K562 (cell line): ENCODE measurements around the gene CYSRT1. TPM values are rescaled to one million over a fixed set of nuclear protein-coding genes. Genes with fewer than 3 reads are reported as not detected.

Experiments used
- CREB3L1 ChIP-seq: fragments of 450-650 bp; IDR thresholded peaks from 2 replicates; pipeline ENCODE4 v1.6.1; 2014; ENCODE audit warnings: low read depth, mild to moderate bottlenecking, moderate library complexity, borderline replicate concordance
- E2F1 ChIP-seq: sonication (generic); formaldehyde crosslinking; IDR thresholded peaks from 2 replicates; pipeline ENCODE4 v1.8.1; 2023; ENCODE audit warnings: mild to moderate bottlenecking, missing genetic modification reagents, moderate library complexity
- FOSL1 ChIP-seq: fragments of 200-800 bp; sonication (Bioruptor generic); conservative IDR thresholded peaks from 2 replicates; pipeline ENCODE4 v1.6.1; 2016; ENCODE audit warnings: missing genetic modification characterization, missing compliant biosample characterization
- HSF4 ChIP-seq: fragments of 250-450 bp; sonication (Bioruptor Pico); IDR thresholded peaks from 2 replicates; pipeline ENCODE4 v2.1.2; 2022; ENCODE audit warnings: mild to moderate bottlenecking, moderate library complexity, borderline replicate concordance
- MTA1 ChIP-seq: fragments of 450-650 bp; IDR thresholded peaks from 2 replicates; pipeline ENCODE4 v1.6.1; 2017; ENCODE audit warnings: borderline replicate concordance
- NCOA2 ChIP-seq, 2 experiments: fragments of 450-650 bp; IDR thresholded peaks; 2 replicates each; pipeline ENCODE4 v1.6.1; 2018; ENCODE audit warnings: mild to moderate bottlenecking in 2 of 2, moderate library complexity in 1 of 2; ENCODE audit not compliant: partially characterized antibody in 2 of 2
- PHF8 ChIP-seq: fragments of 200-600 bp; sonication (generic); IDR thresholded peaks from 2 replicates; pipeline ENCODE4 v1.6.1; 2012; ENCODE audit warnings: mixed run types, mild to moderate bottlenecking, inconsistent platforms, low read length, moderate library complexity, borderline replicate concordance
- PML ChIP-seq: IDR thresholded peaks from 2 replicates; pipeline ENCODE4 v1.6.1; 2012; ENCODE audit warnings: low read length, inconsistent platforms
- RERE ChIP-seq: sonication (generic); formaldehyde crosslinking; IDR thresholded peaks from 2 replicates; pipeline ENCODE4 v1.8.0; 2023; ENCODE audit warnings: missing genetic modification reagents, mild to moderate bottlenecking, borderline replicate concordance
- RUNX1 ChIP-seq: sonication (generic); IDR thresholded peaks from 2 replicates; pipeline ENCODE4 v1.6.1; 2016; ENCODE audit warnings: antibody characterized with exemption, low read depth
- TAF1 ChIP-seq: IDR thresholded peaks from 2 replicates; pipeline ENCODE4 v1.6.1; 2011; ENCODE audit warnings: mild to moderate bottlenecking, low read length, moderate library complexity; ENCODE audit not compliant: insufficient read depth, control insufficient read depth, severe bottlenecking; ENCODE audit errors: extremely low read depth
- ZNF583 ChIP-seq: fragments of 250-450 bp; sonication (Bioruptor Pico); IDR thresholded peaks from 2 replicates; pipeline ENCODE4 v1.4.0; 2020
- ZNF589 ChIP-seq: fragments of 200-800 bp; sonication (Bioruptor generic); IDR thresholded peaks from 2 replicates; pipeline ENCODE4 v1.6.1; 2016; ENCODE audit warnings: low read depth, missing genetic modification characterization, missing compliant biosample characterization
- ZNF717 ChIP-seq: fragments of 250-450 bp; sonication (Bioruptor Pico); IDR thresholded peaks from 2 replicates; pipeline ENCODE4 v1.5.0; 2021
- ZNF766 ChIP-seq: fragments of 200-800 bp; sonication (Bioruptor generic); conservative IDR thresholded peaks from 2 replicates; pipeline ENCODE4 v1.6.1; 2016; ENCODE audit warnings: missing genetic modification characterization, missing compliant biosample characterization
- polyA plus RNA-seq, 8 experiments: library from polyadenylated mRNA; depleted of rRNA in 4 of 8; stranded (reverse) in 5 of 8; unstranded in 3 of 8; fragments of >200 nt; fragmentation: Nextera tagmentation in 2 of 8; fragmentation: Illumina TruSeq in 1 of 8; extraction: Ambion mirVana in 2 of 8; extraction: Trizol in 1 of 8; gene quantifications; 2 replicates each; pipeline versions ENCODE4 v1.2.1 to v1.2.3, GENCODE V29; 2011 to 2014; ENCODE audit warnings: inconsistent platforms in 1 of 8, missing spikeins in 1 of 8
- total RNA-seq, 7 experiments: library from RNA; depleted of rRNA in 6 of 7; stranded (reverse); fragments of >200 nt in 6 of 7; fragmentation: Illumina TruSeq in 2 of 7; extraction: Trizol in 2 of 7; gene quantifications; 2 replicates each; pipeline versions ENCODE4 v1.2.1 to v1.2.3, GENCODE V29; 2011 to 2021; ENCODE audit warnings: low replicate concordance in 1 of 7
- TF ChIP-seq, protein P1 (sequence below), 3 experiments: IDR thresholded peaks in 2 of 3; conservative IDR thresholded peaks in 1 of 3; 2 replicates each; pipeline ENCODE4 v1.5.1; 2011 to 2012; ENCODE audit warnings: low read length in 3 of 3, mild to moderate bottlenecking in 3 of 3, control low read depth in 2 of 3, improper control_type of control experiment in 1 of 3, inconsistent platforms in 1 of 3, low read depth in 1 of 3, mixed read lengths in 1 of 3, moderate library complexity in 1 of 3; ENCODE audit not compliant: insufficient read depth in 2 of 3

Gene CYSRT1
- total and polyA plus RNA-seq, 9 of the 15 experiments (the other 6 are each of a cell fraction or from before 2014, with no cell fraction given) = 0.04 to 1.4 (median 0.42) TPM; not detected in 3

DNA sequence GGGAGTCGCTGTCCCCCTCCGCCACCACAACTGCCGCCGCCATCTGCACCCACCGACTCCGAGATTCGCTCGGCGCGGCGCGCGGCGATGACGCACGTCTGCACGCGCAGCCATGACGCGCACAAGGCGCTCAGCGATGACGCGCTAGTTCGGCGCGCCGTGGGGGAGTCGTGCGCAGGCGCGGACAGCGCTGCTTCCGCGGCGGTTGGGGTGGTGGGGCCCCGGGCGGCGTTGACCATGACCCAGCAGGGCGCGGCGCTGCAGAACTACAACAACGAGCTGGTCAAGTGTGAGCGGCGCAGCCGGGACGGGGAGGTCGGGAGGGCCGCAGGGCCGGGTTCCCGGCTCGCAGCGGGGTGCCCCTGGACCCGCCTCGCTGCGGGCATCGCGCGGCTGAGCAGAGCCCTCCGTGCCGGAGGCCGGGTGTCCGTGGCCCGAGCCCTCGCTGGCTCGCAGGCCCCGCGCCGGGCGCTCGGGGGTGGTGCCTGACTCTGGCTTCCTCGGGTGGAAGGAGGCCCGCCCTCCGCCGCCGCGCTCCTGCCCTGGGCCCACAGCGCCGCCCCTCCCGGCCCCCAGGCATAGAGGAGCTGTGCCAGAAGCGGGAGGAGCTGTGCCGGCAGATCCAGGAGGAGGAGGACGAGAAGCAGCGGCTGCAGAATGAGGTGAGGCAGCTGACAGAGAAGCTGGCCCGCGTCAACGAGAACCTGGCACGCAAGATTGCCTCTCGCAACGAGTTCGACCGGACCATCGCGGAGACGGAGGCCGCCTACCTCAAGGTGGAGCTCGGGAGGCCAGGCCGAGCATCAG is 36.3 kb upstream of the CYSRT1 start, which contains the start of the genes ANAPC2 and SSNA1 (continued):
- no peak for TF ChIP-seq ZNF717
- TF ChIP-seq CREB3L1 = peak; percentile 77; the same call in 1 of the 2 replicates
- no peak for TF ChIP-seq ZNF589 (CRISPR knock-in tag)
- TF ChIP-seq PHF8 = peak; percentile 91; the same call in 1 of the 2 replicates
- TF ChIP-seq ZNF766 (CRISPR knock-in tag) = peak; percentile 70
- no peak for TF ChIP-seq HSF4
- no peak for TF ChIP-seq ZNF583 (CRISPR knock-in tag)
- TF ChIP-seq NCOA2 (IDR thresholded peaks at IDR 0.05; ENCODE audit: partially characterized antibody in 2 of 2) = no peak
- TF ChIP-seq, protein P1, sequence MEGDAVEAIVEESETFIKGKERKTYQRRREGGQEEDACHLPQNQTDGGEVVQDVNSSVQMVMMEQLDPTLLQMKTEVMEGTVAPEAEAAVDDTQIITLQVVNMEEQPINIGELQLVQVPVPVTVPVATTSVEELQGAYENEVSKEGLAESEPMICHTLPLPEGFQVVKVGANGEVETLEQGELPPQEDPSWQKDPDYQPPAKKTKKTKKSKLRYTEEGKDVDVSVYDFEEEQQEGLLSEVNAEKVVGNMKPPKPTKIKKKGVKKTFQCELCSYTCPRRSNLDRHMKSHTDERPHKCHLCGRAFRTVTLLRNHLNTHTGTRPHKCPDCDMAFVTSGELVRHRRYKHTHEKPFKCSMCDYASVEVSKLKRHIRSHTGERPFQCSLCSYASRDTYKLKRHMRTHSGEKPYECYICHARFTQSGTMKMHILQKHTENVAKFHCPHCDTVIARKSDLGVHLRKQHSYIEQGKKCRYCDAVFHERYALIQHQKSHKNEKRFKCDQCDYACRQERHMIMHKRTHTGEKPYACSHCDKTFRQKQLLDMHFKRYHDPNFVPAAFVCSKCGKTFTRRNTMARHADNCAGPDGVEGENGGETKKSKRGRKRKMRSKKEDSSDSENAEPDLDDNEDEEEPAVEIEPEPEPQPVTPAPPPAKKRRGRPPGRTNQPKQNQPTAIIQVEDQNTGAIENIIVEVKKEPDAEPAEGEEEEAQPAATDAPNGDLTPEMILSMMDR (IDR thresholded peaks at IDR 0.05 in 2 of 3, conservative IDR thresholded peaks at IDR 0.05 in 1 of 3; ENCODE audit: insufficient read depth in 2 of 3, low read depth in 1 of 3, low read length in 3 of 3) = peak; percentile 59 to 91 (median 83)
- TF ChIP-seq TAF1 = peak; percentile 85
- 0 out of 2 replicates have a peak, but pooled peaks have one; percentile 14 for TF ChIP-seq RUNX1
- TF ChIP-seq RERE = no peak
- peak; percentile 100 for TF ChIP-seq MTA1
- 0 out of 2 replicates have a peak, but pooled peaks have one; percentile 42 for TF ChIP-seq PML
- TF ChIP-seq FOSL1 (tag) = peak; percentile 77
- TF ChIP-seq E2F1 (CRISPR knock-in tag) = peak; percentile 61; the same call in 1 of the 2 replicates
